GM15510 (cell line): Measurements from ENCODE around the gene SLC25A26.

ENCODE experiments used
- POLR2A ChIP-seq: IDR thresholded peaks from 3 replicates; pipeline ENCODE4 v1.6.1; 2011; ENCODE audit warnings: borderline replicate concordance; ENCODE audit not compliant: insufficient read length; ENCODE audit errors: extremely low read depth

SLC25A26 gene

DNA sequence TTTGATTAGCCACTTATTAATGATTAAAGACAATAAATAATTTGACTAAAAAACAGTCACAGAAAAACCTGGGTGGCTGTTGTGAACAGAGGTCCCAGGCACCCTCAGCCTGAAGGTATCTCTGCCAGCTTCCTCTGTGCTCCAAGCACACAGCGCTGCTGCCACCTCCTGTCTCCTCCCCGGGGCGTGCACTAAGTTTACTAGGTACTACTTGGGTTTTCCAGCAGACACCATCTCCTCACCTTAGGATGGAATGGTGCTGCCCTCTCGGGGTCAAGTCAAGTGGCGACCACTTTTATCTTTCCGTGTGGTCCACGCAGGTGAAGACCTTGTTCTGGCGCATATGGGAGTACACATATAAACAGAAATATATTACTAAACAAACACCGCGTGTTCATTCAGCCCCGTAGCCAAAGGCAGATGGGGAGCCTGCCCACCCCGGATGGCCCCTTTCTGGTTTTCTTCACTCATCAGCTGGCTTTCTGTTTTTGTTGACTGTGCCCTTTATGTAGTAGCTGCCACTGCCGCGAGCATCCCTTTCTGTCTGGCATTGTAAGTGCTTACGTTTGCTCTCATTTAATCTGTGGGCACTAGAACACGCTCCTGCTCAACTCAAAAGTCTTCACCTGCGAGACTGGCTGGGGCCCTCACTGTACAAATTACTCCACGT is 152.0 kb downstream of the SLC25A26 start:
- no peak for TF ChIP-seq POLR2A

DNA sequence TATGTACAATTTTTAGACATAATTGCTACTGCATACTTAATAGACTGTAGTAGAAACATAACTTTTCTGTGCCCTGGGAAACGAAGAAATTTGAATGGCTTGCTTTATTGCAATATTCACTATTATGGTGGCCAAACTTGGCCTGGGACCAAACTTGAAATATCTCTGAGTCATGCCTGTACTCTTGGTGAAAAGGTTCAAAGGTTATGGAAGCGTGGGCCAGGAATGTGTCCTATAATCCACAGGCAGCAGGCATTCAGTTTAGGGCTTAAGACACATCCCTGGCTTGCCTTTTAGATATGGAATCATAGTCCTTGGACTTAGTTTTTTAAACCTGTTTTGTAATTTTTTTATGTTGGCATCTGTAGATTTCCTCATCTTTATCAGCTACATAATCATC is 155.8 kb downstream of the SLC25A26 start:
- no peak for TF ChIP-seq POLR2A

DNA sequence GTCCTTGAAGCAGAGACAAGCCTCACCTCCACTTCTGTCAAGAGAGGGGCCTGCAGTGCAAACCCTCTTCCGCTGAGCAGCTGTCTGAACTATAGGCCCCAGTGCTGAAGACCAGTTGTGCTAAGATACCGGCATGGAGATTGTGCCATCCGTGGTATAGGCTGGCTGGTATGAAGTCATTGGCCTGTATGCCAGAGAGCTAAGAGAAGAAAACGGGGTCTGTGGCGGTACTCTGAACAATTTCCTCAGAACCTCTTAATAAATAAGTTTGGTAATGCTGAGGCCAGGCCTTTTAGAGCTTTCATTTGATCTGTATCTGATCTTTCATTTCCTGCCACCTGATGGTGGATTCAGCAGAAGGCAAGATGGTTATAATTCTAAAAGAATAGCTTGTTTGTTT is 157.0 kb downstream of the SLC25A26 start:
- TF ChIP-seq POLR2A, result no peak

DNA sequence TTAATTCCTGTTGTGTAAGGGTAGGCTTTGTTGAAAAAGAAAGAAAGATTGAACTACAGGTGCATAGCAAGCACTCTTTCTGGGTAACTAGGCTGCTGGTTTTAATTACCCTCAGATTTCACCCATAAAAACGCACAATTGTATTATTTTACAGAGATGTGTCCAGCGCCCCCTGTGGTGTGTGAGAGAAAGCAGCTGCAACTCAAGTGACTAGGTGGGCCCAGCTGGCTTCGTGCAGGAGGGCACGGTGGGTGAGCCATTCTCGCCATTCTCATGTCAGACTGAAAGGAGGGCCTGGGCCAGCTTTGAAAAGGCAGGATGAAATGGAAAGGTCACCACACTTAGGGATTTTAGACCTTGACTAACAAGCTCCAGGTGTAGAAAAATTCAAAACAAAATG is 157.5 kb downstream of the SLC25A26 start:
- TF ChIP-seq POLR2A, result no peak

DNA sequence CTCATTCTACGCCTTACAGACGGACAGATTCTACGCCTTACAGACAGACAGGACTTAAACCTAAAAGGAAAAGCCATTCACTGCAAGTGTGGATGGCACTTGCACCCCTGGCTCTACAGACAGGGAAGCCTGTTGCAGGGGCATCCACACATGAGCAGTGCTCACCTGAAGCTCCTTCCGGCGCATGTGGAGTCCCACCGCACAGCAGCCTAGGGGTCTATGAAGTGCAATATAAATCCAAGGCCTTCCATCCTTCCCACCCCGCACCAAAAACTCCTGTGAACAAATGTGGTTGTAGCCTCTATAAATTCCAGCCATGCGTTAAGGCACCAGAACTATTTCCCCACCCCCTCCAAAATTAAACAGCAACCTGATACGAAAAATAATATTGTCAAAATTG is 158.8 kb downstream of the SLC25A26 start:
- TF ChIP-seq POLR2A, result no peak

DNA sequence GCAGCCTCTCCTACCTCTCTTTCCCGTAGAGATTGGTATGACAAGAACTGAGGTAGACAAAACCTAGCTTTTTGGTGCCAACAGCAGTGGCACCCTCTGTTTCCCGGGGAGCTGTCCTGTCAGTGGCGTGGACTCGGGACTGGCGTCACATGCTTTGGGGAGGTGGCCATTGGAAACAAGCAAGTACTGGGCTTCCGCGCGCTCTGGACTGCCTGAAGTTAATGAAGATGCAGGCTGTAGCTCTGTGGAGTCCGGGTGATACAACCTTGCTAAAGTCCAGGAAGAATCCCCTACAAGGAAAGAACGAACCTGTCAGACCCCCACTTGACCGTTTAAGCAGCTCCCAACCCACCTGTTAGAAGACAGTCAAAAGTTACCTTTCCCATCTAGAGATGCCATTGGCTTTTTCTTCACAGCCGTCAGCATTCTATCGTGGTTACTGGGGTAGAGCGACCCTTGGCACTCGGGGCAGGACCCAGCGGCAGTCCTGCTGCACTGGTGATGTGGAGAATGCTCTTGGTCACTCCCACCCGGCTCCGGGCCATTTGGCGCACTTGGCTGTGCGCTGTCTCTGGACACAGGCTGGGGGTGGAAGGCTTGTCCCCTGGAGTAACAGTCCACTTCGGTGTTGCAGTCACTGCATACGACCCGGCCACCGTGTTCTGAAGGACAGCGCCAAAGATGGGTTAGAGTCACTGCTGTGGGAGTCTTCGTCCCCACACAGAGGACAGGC is 159.6 kb downstream of the SLC25A26 start:
- no peak for TF ChIP-seq POLR2A

DNA sequence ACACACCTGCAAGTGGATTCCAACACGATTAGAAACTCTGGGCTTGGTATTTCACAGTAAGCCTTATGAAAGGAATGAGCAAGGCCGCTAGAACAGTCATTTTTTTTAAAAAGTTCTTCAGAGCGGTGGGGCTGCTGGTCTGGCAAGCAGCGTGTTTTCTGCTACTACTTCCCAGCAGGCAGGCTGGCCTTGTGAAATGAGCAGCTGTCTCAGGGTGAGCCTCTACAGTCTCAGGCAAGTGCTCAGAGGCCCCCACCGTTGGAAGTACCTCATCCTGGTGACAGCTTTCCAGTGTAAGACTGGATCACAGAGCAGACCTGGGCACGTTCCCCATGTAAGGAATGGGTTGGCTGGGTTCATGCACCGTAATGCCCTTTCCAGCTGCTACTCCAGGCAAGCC is 160.8 kb downstream of the SLC25A26 start:
- no peak for TF ChIP-seq POLR2A

DNA sequence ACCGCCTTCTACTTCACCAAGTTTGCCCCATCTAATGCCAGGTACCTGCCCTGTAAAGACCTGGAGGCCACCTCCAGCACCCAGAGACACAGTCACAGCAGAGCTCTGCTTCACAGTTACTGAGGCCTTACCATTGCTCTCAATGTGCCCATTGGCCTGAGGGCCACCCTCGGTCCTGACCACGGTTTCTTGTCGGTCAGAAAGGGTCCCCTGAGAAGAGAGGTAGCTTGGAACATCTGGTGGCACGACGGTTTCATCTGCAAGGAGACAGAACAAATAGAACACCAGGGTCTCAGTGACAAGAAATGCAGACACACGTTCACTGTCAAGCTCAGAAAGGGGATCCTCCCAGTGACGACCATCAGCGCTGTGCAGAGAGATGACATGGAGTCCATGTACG is 161.3 kb downstream of the SLC25A26 start:
- no peak for TF ChIP-seq POLR2A

DNA sequence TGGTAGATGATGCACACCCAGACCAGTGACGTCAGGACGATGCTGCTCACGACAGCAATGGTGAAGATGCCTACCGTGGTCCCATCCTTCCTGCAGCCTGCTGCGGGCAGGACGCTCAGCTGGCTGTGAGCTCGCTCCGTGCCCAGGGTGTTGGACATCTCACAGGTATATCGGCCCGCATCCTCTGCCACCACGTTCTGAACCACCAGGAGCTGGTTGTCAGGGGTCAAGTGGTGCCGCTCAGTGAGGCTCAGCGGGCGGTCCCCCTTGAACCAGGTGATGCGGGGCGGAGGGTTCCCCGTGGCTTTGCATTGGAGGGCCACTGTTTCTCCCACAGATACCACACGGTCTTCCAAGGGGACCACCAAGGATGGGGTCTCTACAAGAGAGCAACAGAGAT is 162.2 kb downstream of the SLC25A26 start:
- TF ChIP-seq POLR2A, result no peak

DNA sequence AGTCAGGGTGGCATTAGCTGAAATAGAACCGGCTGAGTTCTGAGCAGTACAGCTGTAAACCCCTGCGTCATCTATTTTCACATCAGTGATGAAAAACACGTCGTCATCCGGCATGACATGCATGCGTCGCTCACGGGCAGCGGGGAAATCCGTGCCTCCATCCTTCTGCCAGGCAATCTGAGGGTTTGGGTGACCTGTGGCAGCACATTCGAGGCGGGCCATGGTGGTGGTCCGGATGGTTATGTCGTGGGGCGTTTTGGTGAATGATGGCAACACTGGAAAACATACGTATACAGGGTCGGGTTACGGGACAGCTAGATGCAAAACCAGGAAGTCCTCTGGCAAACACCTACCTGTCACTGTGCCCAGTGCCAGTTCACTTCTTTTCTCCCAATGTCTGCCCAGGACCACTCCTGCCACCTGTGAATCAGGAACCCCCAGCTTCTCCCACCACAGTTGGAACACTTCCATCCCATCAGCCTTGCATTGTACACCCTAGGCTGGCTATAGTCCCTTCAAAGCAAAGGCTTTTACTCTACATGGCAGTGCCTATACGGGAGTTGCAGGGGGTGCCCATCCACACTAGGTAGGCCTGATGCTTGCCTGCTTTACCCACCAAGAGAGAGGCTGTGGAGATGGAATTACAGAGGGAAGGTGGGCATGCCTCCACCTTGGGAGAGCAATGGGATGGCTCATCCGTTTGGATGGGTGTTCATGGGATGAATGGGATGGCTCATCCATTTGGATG is 163.4 kb downstream of the SLC25A26 start:
- no peak for TF ChIP-seq POLR2A

DNA sequence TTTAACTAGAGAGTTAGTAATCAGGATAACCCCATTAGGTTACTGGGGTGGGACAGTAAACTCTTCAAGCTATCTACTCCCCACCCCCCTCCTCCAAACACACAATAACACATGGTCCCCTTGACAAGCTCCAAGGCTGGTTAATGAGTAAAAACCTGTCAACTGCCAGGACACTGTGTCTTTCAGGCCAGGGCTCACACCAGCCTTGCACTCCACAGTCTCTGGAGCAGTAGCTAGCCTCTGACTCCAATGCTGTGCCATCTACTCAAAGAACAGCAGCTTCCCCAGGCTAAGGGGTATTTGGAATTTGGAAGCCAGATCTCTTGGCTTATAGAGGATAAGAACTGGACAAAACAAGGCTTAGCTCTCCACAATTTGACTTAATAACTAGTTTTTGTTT is 164.3 kb downstream of the SLC25A26 start:
- TF ChIP-seq POLR2A, result no peak

DNA sequence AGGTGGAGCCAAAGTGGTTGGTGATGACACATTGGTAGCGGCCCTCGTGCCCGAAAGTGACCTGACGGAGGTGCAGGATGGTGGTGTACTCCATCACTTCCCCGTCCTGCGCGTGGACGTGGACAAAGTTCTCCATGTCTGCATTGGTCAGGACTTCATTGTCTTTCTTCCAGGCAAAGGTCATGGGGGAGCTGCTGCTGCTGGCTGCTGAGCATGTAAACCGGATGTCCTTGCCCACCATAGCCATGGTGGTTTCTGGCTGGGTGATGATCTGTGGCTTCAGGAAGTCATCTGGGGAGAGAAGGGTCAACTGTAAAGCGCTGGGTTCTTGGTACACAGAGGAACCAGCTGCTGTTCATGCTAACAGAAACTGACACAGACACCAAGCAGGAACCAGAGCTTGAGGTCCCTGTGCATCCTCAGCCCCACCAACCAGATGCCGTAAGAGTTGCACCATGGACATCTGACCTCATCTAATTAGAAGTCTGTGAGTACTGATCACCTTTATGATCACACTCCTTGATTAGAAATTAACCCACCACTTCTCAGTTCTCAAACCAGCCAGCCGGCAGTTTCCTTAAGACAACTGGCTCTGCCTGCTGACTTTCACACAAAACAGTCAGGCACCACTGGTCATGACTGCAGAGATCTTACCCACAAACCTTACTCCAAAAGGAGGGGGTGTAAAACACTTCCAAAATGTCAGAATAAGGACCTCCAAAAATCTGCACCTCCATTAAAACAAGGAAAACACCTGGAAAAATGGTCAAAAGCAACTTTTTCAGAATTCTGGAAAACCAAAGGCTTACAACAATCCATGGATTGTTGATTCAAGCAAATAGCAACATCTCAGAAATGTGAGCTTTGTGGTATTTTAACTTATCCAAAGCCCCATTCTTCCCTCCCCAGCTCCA is 165.5 kb downstream of the SLC25A26 start:
- no peak for TF ChIP-seq POLR2A

DNA sequence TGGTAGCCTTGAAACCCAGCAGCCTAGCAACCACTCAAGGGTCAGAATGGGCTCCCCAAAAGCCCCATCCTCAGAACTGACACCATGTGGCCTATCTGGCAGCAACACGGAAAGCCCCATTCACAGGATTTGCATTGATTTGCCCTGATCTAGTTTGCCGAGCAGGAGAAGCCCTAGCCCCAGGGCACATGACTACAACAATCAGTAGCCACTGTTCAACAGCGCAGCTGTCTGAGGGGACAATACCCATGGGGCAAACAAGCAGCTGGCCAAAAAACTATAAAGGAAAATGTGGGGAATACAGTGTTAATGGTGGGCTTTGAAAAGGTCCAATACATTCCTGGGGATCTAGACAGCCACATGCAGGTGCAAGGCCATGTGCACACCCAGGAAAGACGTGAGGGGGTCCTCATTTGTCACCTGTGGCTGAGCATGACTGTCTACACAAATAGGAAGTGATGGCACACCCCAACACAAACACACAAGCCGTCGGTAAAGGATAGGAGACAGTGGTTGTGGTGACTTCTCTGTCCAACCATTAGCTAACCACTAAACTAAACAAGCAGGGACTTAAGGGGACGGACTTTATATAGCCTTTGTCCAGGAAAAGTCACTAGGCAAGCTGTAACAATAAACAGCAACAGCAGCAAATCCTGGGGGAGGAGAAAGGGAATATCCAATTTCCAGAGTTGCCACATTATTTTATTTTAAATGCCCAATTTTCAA is 166.3 kb downstream of the SLC25A26 start:
- no peak for TF ChIP-seq POLR2A

DNA sequence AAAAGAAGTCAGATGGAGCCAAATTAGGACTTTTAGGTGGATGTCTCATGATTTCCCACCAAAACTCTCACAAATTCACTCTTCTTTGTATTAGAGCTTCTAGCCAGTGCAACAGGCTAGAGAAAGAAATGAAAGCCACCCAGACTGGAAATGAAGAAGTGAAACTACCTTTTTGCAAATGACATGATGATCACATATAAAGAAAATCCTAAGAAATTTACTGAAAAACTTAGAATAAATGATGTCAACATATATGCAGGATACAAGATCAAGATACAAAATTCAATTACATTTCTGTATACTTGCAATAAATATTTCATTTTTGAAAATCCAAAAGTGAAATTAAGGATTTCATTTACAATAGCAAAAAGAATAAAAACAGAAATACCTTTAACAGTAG is 169.2 kb downstream of the SLC25A26 start:
- TF ChIP-seq POLR2A, result no peak
